GM18868 (cell line): Measurements from ENCODE around the gene IER5.

ENCODE experiments used
- ATAC-seq: cut with Tn5 transposase; IDR thresholded peaks from one replicate; pipeline ENCODE4 v1.9.1; 2021; ENCODE audit warnings: mild to moderate bottlenecking, moderate library complexity; ENCODE audit not compliant: unreplicated experiment

IER5 gene

DNA sequence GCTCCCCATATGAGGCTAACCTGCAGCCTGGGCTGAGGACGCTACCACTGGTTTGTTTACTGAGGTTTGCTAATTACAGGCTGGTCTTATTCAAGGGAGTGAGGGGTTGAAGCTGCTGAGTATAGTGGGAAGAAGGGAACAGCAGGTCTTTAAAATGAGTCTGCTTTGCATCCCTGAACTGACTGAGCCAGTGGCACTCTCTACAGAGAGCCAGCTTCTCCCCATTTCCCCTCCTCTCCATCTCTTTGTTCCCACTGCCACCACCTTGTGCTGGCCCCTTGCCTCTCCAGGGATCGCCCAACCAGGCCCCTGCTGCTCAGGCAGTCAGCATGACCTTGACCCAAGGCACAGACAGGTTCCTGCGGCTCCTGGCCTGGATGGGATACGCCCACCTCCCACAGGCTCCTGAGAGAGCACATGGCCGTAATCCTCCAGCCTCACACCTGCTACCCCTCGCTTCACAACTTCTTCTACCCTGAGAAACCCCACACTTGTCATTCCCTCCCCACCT, 45.0 kb downstream of the IER5 start:
- ATAC-seq: no peak

DNA sequence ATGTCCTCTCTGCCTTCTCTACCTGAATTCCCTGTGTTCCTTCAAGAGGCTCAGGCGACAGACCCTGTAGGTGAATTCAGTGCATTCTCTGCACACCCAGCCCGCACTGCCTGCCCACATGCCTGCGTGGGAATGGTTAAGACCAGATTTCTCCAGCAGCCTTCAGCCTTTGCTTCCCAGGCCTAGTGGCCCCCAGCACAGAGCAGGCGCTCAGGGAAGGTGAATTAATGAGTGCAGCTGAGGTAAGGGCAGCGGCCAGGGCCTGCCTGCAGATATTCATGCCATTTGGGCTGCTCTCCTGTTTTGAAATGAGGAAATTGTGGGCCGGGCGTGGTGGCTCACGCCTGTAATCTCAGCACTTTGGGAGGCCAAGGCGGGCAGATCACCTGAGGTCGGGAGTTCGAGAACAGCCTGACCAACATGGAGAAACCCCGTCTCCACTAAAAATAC, 45.5 kb downstream of the IER5 start:
- no peak for ATAC-seq

DNA sequence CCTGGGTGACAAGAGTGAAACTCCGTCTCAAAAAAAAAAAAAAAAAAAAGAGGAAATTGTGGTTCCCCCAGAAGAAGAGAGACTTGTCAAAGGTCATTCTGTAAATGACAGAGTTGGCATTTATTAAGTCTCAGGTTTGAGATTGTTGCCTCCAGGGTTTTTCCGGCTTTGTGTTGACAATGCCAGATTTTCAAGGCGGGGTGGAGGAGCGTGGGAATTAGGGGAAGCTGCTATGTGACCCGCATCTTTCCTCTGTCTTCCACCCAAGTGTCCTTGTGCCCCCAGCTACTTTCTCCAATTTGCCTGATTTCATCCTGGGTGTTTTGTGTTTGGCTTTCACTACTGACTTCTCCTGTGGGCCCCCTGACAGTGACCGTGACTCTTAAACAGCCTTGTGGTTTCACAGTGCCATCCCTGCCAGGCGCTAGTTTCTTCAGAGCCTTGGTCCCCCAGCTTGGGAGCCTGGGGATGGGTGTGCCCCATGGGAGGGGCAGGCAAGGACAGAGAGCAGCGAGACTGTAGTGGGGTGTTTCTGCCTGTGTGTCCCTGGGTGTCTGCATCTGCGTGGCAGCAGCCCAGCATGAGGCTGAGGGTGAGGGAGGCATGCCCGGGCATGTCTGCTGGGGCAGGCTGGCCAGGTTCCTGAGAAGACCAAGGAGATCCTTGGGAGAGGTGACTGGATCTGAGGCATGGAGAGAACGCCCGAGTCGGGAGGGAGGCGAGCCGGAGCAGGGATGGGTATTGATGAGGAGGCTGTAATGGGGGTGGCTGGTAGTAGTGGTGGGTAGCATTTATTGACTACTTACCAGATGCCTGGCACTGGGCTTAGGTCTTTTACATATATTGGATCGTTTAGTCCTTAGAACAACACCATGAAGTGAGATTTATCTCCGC, 46.3 kb downstream of the IER5 start:
- peak; percentile 36 for ATAC-seq

DNA sequence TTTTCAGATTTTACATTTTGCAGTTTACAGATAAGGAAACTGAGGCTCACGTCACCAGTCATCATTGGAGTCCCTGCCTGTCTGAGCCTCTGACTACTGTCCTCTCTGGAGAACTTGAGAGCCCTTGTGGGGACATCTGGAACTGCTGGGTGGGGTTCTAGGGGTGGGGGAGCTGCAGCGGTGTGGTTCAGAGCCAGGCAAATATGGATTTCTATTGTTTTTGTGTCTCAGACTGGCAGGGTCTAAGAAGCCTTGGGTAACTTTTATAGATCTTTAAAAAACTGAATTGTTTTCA, 46.9 kb downstream of the IER5 start:
- no peak for ATAC-seq

DNA sequence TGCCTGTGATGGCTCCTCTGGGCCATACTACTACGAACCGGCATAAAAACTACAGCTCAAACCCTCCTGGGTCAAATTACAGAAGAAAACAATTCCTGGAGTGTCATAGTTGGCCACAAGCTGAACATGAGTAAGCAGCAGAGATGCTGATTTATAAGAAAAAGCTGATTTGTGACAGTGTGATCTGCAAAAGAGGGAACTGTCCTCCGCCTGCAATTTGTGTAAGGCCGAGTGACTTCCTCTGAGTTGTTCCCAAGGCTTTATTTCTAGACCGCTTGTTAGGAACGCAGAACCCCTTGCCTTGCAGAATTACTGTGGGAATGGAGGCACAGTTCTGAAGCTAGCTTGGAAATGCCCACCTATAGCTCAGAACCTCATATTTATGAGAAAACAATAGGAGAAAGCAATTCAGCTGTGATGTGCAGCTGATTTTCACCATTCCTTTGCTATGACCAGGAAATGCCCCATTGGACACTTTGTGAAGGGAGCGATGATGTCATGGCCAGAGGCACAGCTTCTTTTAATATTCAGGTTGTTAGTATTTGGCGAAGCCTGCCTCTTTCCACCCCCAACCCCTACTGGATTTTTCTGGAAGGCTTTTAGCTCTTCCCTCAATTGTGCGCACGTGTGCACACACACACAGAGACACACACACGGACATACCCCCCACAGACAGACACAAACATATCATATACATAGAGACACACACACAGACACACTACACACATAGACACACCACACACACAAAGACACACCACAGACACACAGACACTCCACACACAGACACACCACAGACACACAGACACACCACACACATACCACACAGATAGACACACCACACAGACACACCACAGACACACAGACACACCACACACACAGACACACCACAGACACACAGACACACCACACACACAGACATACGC, 47.6 kb downstream of the IER5 start:
- no peak for ATAC-seq

DNA sequence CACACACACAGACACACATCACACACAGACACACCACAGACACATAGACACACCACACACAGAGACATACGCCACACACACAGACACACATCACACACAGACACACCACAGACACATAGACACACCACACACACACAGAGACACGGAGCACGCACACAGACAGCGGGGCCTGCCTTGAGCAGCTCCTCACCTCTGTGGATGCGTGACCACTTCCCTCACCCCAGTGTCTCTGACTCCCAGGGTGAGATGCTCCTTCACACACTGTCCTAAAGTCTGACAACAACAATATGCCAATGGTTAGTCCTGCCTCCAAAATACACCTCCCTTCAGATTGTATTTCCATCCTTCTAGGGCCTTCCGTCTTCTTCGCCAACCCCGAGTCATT, 48.2 kb downstream of the IER5 start:
- ATAC-seq: no peak

DNA sequence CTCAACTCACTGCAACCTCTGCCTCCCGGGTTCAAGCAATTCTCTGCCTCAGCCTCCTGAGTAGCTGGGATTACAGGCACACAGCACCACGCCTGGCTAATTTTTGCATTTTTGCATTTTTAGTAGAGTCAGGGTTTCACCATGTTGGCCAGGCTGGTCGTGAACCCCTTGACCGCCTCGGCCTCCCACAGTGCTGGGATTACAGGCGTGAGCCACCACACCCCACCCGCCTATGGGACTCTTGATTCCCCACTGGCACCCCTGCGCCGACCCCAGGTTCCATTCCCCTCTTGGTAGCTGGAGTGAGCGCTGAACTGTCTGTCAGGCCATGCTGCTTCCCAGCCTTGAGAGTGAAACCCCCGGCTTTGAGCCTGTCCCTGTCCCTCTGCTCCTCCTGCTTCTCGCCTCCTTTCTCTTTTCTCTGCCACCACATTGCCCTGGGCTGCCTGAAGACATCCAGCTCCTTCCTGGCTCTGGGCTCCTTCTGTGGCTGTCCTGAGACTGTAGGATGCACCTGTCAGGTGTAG, 48.8 kb downstream of the IER5 start:
- ATAC-seq: no peak

DNA sequence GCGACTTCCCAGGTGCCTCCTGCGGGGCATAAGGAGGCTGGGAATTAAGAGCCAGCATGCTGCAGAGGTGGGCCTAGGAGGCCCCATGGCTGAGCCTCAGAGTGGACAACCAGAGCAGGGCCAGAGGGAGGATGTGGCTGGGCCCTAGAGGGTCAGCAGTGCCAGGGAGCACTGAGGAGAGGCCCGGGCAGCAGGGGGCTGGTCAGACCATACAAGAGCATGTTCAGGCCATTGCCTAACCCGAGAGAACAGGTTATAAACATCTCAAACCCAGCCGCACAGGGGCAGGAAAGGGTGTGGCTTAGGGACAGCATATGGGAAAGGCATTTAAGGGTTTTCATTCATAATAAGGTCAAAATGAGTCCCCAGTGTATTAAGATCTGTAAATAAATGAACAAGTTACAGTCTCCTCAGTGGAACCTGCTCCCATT, 51.1 kb downstream of the IER5 start:
- ATAC-seq: no peak

DNA sequence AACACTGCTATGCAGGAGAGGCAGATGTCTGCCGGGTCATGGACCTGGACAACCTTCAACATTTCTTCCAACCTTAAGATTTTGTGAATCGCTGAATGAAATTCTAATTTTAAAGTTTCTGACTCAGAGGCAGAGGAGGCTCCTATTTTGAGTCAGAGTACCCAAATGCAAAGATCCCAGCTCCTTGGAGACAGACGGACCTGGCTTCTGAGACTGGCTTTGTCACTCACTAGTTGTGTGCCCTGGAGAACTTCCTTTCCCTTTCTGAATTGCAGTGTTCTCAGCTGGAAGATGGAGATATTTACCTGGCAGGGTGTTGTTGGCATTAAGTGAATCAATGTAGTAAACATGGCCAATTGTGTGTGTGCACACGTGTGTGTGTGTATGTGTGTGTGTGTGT, 51.9 kb downstream of the IER5 start:
- no peak for ATAC-seq

DNA sequence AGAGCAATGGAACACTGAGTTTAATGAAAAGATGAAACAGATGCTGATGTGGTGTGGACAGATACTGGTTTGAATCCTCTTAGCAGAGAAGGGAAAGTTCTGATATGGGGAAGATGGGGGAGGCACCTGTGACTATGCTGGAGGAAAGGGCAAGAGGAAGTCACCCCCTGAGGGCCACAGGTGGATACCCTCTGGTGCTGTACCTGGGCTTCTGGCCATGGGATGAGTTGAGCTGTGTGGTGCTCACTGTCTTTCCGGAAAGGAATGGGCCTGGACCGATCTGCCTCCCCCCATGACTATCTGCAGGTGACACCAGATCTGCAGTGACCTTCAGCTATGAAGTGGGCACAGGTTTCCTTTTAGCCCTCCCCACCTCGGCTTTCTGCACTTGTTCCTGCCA, 52.4 kb downstream of the IER5 start:
- ATAC-seq: no peak

DNA sequence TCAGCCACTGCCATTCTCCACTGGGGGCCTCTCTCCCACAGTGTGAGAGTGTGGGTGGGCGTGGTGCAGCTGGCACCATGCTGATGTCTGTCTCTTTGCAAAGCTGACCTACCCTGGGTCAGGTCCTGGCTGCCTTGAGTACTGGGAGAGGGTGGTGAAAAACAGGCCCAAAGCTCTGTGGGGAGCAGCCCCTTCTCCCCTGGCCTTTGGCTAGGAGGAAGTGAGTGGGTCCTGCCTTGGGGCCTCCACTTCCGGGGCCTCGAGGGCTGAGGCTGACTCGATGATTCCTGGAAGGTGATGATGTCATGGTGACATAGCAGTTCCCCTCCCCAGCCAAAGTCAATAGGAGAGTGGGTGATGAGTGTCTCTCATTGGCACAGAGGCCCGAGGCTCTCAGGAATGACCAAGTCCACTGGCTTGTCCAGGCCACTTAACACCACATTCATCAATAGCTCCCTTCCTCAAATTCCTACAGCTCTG, 53.0 kb downstream of the IER5 start:
- no peak for ATAC-seq
